SIG-M5 (cell line): ENCODE data around the gene BCAP31.

ENCODE experiments used
- DNase-seq: peaks from one replicate; lab custom pipeline; 2025; lab: John Stamatoyannopoulos, UW

Gene BCAP31

GRCh38 chrX:153673428-153674218 lies 50.6 kb downstream of the BCAP31 start, which contains the start of gene PNCK:
TSS of gene PNCK (minus strand) at chrX:153673813. CDS start at chrX:153673076, 737 bp downstream.
- no peak for DNase-seq

- DNase-seq = no peak
These were observed 51.4 kb downstream of the BCAP31 start for GRCh38 chrX:153672531-153673427.

DNA sequence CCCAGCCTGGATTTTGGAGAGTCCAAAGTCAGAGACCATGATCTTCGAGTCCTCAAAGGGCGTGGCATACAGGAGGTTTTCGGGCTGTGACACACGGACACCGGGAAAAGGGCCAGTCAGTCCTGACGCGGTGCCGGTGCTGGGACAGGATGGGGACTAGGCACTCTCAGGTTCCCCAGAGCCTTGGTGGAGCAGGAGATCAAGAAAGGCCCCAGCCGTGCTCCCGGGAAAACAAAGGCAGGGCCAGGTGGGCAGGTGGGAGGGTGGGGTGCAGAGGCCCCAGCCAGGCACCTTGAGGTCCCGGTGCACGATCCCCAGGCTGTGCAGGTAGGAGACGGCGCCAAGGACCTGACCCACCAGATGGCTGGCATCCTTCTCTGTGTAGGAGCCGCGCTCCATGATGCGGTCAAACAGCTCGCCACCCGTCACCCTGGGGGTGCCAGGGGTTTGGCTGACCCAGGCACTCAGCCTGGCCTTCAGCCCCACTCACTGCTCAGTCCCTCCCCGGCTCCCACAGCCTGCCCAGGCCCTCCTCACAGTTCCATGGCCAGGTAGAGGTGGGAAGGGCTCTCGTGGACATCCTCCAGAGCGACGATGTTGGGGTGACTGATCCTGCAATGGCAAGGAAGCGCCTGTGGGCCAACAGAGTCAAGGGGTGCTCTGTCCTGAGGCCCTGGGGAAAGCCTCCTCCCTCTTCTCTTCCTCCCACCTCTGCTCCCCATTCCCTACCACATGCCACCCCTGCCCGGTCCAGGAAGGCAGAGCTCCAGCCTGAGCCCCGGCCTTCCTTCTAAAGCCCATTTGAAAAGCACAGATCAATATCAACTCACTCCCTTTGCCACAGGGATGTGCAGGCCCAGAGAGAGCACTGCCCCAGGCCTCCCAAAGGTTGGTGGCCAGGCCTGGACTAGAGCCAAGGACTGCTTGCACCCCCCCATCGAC lies 52.3 kb downstream of the BCAP31 start:
- no peak for DNase-seq

GRCh38 chrX:153670748-153671588 lies 53.2 kb downstream of the BCAP31 start:
- DNase-seq = no peak

DNA sequence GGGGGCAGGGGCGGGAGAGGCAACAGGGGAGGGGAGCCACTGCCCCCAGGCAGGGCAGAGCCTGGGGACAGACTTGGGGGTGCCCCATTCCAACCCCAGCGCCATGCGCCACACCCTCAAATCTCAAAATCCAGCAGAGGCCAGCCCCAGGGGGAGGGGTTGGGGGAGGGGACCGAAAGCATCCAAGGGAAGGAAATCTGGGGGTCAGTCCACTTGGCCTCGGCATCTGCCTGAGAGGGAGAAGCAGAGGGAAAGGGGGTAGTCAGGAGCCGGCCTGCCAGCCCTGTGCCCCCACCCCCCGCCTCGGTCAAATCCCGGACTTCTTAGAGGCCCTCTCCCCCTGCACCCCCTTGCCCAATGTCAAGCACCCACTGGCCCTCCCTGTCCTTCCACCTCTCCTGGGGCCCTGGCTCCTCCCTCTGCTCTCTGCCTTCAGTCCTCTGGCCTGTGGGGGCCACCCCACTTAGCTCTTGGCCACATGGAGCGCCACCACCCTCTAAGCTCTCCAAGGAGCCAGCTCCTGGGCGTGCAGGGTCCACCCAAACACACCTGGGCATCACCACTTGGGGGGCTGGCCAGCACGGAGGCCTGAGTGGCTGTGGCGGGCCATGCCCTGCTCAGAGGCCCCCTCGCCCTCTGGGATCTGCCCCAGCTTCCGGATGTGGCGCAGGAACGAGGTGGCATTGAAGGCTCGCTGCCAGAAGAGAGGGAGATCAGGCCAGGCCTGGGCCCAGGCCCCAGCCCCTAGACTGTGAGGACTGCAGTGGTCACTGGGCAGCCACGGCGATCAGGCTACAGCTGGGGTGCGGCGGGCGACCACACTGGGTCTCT lies 54.1 kb downstream of the BCAP31 start:
- DNase-seq = no peak

DNA sequence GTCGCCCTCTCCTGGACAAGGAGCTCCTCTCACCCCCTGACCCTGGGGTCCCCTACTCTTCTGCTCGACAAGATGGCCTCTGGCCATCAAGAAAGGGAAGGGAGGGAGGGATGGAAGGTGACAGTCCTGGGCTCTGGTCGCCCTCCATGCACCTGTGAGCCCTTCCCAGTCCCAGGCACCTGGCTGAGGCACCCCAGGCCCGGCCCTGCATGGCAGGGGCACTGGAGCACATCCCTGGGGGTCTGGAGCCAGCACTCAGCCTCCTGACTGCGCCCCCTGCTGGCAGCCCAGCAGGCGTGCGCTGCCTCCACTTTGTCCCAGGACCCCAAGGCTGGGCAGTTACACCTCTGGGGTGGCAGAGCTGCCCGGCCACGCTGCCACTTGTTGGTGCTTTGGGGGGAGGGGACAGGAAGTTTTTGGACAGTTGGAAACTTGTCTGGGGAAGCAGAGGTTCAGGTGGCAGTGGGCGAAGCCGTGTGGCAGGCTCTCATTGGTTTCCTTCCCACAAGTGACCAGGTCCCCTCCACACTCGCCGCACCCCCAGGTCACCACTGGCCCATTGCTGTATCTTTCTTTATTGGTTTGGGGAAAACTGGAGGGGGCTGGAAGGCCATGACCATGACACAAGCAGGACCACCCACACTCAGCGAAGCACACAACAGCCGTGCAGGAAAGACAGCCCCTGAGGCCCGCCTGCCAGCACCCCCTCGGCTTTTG lies 54.9 kb downstream of the BCAP31 start:
- no peak for DNase-seq

- no peak for DNase-seq
These were observed 55.6 kb downstream of the BCAP31 start for GRCh38 chrX:153668423-153669173.

- DNase-seq = no peak
These were observed 56.2 kb downstream of the BCAP31 start for GRCh38 chrX:153667956-153668396.

- DNase-seq = no peak
These were observed 56.8 kb downstream of the BCAP31 start for GRCh38 chrX:153667281-153667955.

- no peak for DNase-seq
These were observed 58.4 kb downstream of the BCAP31 start for GRCh38 chrX:153665726-153666306.

GRCh38 chrX:153662266-153662665 lies 61.9 kb downstream of the BCAP31 start:
- DNase-seq = no peak

GRCh38 chrX:153659268-153659667 lies 64.9 kb downstream of the BCAP31 start:
- no peak for DNase-seq

- no peak for DNase-seq
These were observed 67.0 kb downstream of the BCAP31 start for GRCh38 chrX:153657161-153657560.

GRCh38 chrX:153653556-153653955 lies 70.6 kb downstream of the BCAP31 start:
- no peak for DNase-seq

DNA sequence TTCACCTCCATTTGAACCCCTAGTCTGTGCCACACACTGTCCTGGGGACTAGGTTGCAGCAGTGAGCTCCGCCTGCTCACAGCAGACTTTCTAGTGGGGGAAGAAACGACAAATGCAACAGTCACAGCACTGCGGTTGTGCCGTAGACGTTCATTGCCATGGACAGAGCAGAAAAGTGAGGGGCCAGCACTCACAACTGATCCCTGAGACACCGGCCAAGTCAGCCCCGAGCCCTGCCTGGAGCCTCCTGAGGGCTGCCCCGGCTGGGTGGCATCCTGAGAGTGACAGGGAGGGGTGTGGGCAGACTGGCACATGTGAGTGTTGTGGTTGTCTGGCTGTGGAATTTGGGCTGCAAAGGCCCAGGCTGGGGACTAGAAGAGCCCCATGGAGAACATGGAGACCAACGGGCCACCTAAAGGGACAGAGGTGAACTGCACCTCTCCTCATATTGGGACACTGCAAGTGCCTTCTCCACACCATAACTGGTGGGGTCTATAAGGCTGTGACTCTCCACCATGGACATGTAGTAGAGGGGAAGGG lies 72.6 kb downstream of the BCAP31 start:
- no peak for DNase-seq

- no peak for DNase-seq
These were observed 73.2 kb downstream of the BCAP31 start for GRCh38 chrX:153650959-153651358.
